HEK293 (cell line): ENCODE data around the gene ASIC3.

Experiments used
- CTCF ChIA-PET: fragments of 350-600 bp; formaldehyde crosslinking; extraction: SDS; loops from one replicate; lab custom pipeline; 2021; ENCODE audit warnings: antibody characterized with exemption; lab: Yijun Ruan, JAX
- POLR2A ChIA-PET: fragments of 300-600 bp; formaldehyde crosslinking; extraction: SDS; loops from one replicate; lab custom pipeline; 2020; ENCODE audit warnings: antibody characterized with exemption, inconsistent platforms; lab: Yijun Ruan, JAX
- H3K27ac ChIP-seq: fragments of 200-500 bp; sonication (Bioruptor generic); 2 replicates; pipeline ENCODE4 v1.5.1; 2014; ENCODE audit warnings: low read depth, low read length, control low read depth, inconsistent platforms; ENCODE audit errors: extremely low read depth
- H3K36me3 ChIP-seq, 2 experiments: fragments of 200-500 bp in 1 of 2; sonication (Bioruptor generic) in 1 of 2; 1 replicate in 1 of 2; 2 replicates in 1 of 2; pipeline ENCODE4 v1.5.1; 2014 to 2017; ENCODE audit warnings: inconsistent platforms in 2 of 2, low read length in 2 of 2; ENCODE audit not compliant: control insufficient read depth in 2 of 2, insufficient read depth in 1 of 2
- H3K4me1 ChIP-seq: fragments of 200-500 bp; sonication (Bioruptor generic); 2 replicates; pipeline ENCODE4 v1.5.1; 2014; ENCODE audit warnings: mild to moderate bottlenecking, low read length, inconsistent platforms; ENCODE audit not compliant: control insufficient read depth, insufficient read depth
- H3K4me3 ChIP-seq: 2 replicates; pipeline ENCODE4 v1.5.1; 2011; ENCODE audit warnings: low read depth, mild to moderate bottlenecking, control low read depth, low read length, moderate library complexity
- H3K9me3 ChIP-seq: fragments of 200-500 bp; sonication (Bioruptor generic); 2 replicates; pipeline ENCODE4 v1.5.1; 2014; ENCODE audit warnings: low read depth, low read length, inconsistent platforms; ENCODE audit not compliant: control insufficient read depth, insufficient read depth
- EGR2 ChIP-seq: fragments of 450-650 bp; formaldehyde crosslinking; IDR thresholded peaks from 2 replicates; pipeline ENCODE4 v1.5.1; 2016; ENCODE audit warnings: low read depth, missing biosample characterization, missing genetic modification characterization
- FEZF1 ChIP-seq: fragments of 450-650 bp; formaldehyde crosslinking; IDR thresholded peaks from 2 replicates; pipeline ENCODE4 v1.5.1; 2016; ENCODE audit warnings: missing biosample characterization, missing genetic modification characterization
- KLF10 ChIP-seq: fragments of 450-650 bp; IDR thresholded peaks from 2 replicates; pipeline ENCODE4 v1.5.1; 2018; ENCODE audit warnings: missing biosample characterization, mild to moderate bottlenecking, missing genetic modification characterization
- KLF7 ChIP-seq: fragments of 450-650 bp; formaldehyde crosslinking; IDR thresholded peaks from 2 replicates; pipeline ENCODE4 v1.5.1; 2016; ENCODE audit warnings: missing biosample characterization, missing genetic modification characterization, borderline replicate concordance
- PRDM10 ChIP-seq: fragments of 450-650 bp; formaldehyde crosslinking; IDR thresholded peaks from 2 replicates; pipeline ENCODE4 v1.5.1; 2016; ENCODE audit warnings: missing biosample characterization, missing genetic modification characterization
- ZBTB11 ChIP-seq: fragments of 450-650 bp; formaldehyde crosslinking; conservative IDR thresholded peaks from 2 replicates; pipeline ENCODE4 v1.5.1; 2016; ENCODE audit warnings: low read depth, missing biosample characterization, missing genetic modification characterization
- ZBTB17 ChIP-seq: fragments of 450-650 bp; formaldehyde crosslinking; IDR thresholded peaks from 2 replicates; pipeline ENCODE4 v1.5.1; 2016; ENCODE audit warnings: missing biosample characterization, missing genetic modification characterization
- ZIC2 ChIP-seq: fragments of 450-650 bp; formaldehyde crosslinking; IDR thresholded peaks from 2 replicates; pipeline ENCODE4 v1.5.1; 2016; ENCODE audit warnings: missing biosample characterization, missing genetic modification characterization
- ZNF223 ChIP-seq: fragments of 450-650 bp; formaldehyde crosslinking; IDR thresholded peaks from 2 replicates; pipeline ENCODE4 v1.5.1; 2016; ENCODE audit warnings: missing biosample characterization, missing genetic modification characterization
- ZNF239 ChIP-seq: fragments of 450-650 bp; formaldehyde crosslinking; IDR thresholded peaks from 2 replicates; pipeline ENCODE4 v1.5.1; 2016; ENCODE audit warnings: missing biosample characterization, missing genetic modification characterization
- ZNF362 ChIP-seq: fragments of 450-650 bp; formaldehyde crosslinking; IDR thresholded peaks from 2 replicates; pipeline ENCODE4 v1.5.1; 2016; ENCODE audit warnings: missing biosample characterization, missing genetic modification characterization
- ZNF404 ChIP-seq: fragments of 450-650 bp; formaldehyde crosslinking; IDR thresholded peaks from 2 replicates; pipeline ENCODE4 v1.5.1; 2017; ENCODE audit warnings: missing biosample characterization, missing genetic modification characterization
- ZNF423 ChIP-seq: fragments of 450-650 bp; formaldehyde crosslinking; IDR thresholded peaks from 2 replicates; pipeline ENCODE4 v1.5.1; 2016; ENCODE audit warnings: missing biosample characterization, missing genetic modification characterization
- ZNF48 ChIP-seq: fragments of 450-650 bp; formaldehyde crosslinking; IDR thresholded peaks from 2 replicates; pipeline ENCODE4 v1.5.1; 2016; ENCODE audit warnings: missing biosample characterization, missing genetic modification characterization
- ZNF510 ChIP-seq: fragments of 450-650 bp; formaldehyde crosslinking; IDR thresholded peaks from 2 replicates; pipeline ENCODE4 v1.5.1; 2018; ENCODE audit warnings: mild to moderate bottlenecking, missing genetic modification characterization, missing biosample characterization; ENCODE audit not compliant: insufficient replicate concordance
- ZNF561 ChIP-seq: fragments of 450-650 bp; IDR thresholded peaks from 2 replicates; pipeline ENCODE4 v1.5.1; 2018; ENCODE audit warnings: missing biosample characterization, missing genetic modification characterization, borderline replicate concordance
- ZNF629 ChIP-seq: fragments of 450-650 bp; formaldehyde crosslinking; IDR thresholded peaks from 2 replicates; pipeline ENCODE4 v1.5.1; 2017; ENCODE audit warnings: missing biosample characterization, missing genetic modification characterization
- ZNF670 ChIP-seq: fragments of 450-650 bp; formaldehyde crosslinking; IDR thresholded peaks from 2 replicates; pipeline ENCODE4 v1.5.1; 2016; ENCODE audit warnings: missing biosample characterization, missing genetic modification characterization, low read depth
- ZNF677 ChIP-seq: fragments of 450-650 bp; IDR thresholded peaks from 2 replicates; pipeline ENCODE4 v1.5.0; 2018; ENCODE audit warnings: missing biosample characterization, mild to moderate bottlenecking, missing genetic modification characterization, moderate library complexity
- ZSCAN30 ChIP-seq: fragments of 450-650 bp; IDR thresholded peaks from 2 replicates; pipeline ENCODE4 v1.5.1; 2018; ENCODE audit warnings: missing biosample characterization, mild to moderate bottlenecking, missing genetic modification characterization, moderate library complexity
- TF ChIP-seq, protein P1 (sequence below): fragments of 450-650 bp; formaldehyde crosslinking; IDR thresholded peaks from 2 replicates; pipeline ENCODE4 v1.5.1; 2016; ENCODE audit warnings: missing biosample characterization, missing genetic modification characterization
- TF ChIP-seq, protein P2 (sequence below): fragments of 450-650 bp; formaldehyde crosslinking; IDR thresholded peaks from 2 replicates; pipeline ENCODE4 v1.5.1; 2016; ENCODE audit warnings: missing biosample characterization, missing genetic modification characterization

The ASIC3 gene

GRCh38 chr7:151086802-151087244, 38.5 kb downstream of the ASIC3 start (continued):
- TF ChIP-seq ZIC2 (tag by site-specific recombination), result peak; percentile 39
- no peak for TF ChIP-seq ZNF239 (tag by site-specific recombination)
- TF ChIP-seq ZNF629, result peak; percentile 36; the same call in 1 of the 2 replicates
- TF ChIP-seq ZBTB17, result peak; percentile 95
- TF ChIP-seq KLF7 (tag by site-specific recombination), result 0 out of 2 replicates have a peak, but pooled peaks have one; percentile 14
- TF ChIP-seq ZNF362, result no peak

- Histone ChIP-seq H3K36me3 (peaks cover 0 to 28% of the 10 kb centered on the region in 2 experiments; a peak in 1 of 3 replicates), H3K4me1 (peaks cover 4% of the 10 kb centered on the region; the same call in 1 of the 2 replicates), H3K9me3 (no peaks in the 10 kb centered on the region), H3K4me3 (peak overlapping the region; percentile 80), H3K27ac (peak overlapping the region; percentile 82)
- ChIA-PET CTCF (interaction anchor here (0.5 to 1.5 kb wide), 9 partner anchors 20 to 1316 kb away, joined by 3 to 8 read pairs (median 3); no protein-coding TSS in a partner anchor), POLR2A (interaction anchor here (0.6 to 1.8 kb wide), 4 partner anchors 9 to 179 kb away, joined by 3 to 7 read pairs (median 4); no protein-coding TSS in a partner anchor)
- 0 out of 2 replicates have a peak, but pooled peaks have one; percentile 30 for TF ChIP-seq ZNF561 (tag by site-specific recombination)
- TF ChIP-seq, protein P1, sequence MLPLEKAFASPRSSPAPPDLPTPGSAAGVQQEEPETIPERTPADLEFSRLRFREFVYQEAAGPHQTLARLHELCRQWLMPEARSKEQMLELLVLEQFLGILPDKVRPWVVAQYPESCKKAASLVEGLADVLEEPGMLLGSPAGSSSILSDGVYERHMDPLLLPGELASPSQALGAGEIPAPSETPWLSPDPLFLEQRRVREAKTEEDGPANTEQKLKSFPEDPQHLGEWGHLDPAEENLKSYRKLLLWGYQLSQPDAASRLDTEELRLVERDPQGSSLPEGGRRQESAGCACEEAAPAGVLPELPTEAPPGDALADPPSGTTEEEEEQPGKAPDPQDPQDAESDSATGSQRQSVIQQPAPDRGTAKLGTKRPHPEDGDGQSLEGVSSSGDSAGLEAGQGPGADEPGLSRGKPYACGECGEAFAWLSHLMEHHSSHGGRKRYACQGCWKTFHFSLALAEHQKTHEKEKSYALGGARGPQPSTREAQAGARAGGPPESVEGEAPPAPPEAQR, result no peak
- 0 out of 2 replicates have a peak, but pooled peaks have one; percentile 16 for TF ChIP-seq ZSCAN30 (tag by site-specific recombination)
- no peak for TF ChIP-seq PRDM10 (tag by site-specific recombination)
- no peak for TF ChIP-seq ZNF404
- TF ChIP-seq ZNF423 (tag by site-specific recombination), result 0 out of 2 replicates have a peak, but pooled peaks have one; percentile 43
- no peak for TF ChIP-seq ZNF510 (tag by site-specific recombination)
- TF ChIP-seq, protein P2, sequence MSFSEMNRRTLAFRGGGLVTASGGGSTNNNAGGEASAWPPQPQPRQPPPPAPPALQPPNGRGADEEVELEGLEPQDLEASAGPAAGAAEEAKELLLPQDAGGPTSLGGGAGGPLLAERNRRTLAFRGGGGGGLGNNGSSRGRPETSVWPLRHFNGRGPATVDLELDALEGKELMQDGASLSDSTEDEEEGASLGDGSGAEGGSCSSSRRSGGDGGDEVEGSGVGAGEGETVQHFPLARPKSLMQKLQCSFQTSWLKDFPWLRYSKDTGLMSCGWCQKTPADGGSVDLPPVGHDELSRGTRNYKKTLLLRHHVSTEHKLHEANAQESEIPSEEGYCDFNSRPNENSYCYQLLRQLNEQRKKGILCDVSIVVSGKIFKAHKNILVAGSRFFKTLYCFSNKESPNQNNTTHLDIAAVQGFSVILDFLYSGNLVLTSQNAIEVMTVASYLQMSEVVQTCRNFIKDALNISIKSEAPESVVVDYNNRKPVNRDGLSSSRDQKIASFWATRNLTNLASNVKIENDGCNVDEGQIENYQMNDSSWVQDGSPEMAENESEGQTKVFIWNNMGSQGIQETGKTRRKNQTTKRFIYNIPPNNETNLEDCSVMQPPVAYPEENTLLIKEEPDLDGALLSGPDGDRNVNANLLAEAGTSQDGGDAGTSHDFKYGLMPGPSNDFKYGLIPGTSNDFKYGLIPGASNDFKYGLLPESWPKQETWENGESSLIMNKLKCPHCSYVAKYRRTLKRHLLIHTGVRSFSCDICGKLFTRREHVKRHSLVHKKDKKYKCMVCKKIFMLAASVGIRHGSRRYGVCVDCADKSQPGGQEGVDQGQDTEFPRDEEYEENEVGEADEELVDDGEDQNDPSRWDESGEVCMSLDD, result peak; percentile 78; the same call in 1 of the 2 replicates
- TF ChIP-seq ZNF677 (tag by site-specific recombination), result no peak
- peak; percentile 39; the same call in 1 of the 2 replicates for TF ChIP-seq EGR2
- no peak for TF ChIP-seq ZNF670 (tag by site-specific recombination)
- TF ChIP-seq KLF10 (tag by site-specific recombination), result peak; percentile 66; the same call in 1 of the 2 replicates
- no peak for TF ChIP-seq FEZF1 (tag by site-specific recombination)
- TF ChIP-seq ZBTB11 (tag by site-specific recombination), result peak; percentile 16; the same call in 1 of the 2 replicates
- TF ChIP-seq ZNF629, result no peak; the same call in 1 of the 2 replicates
- TF ChIP-seq ZNF48 (tag by site-specific recombination), result no peak
- no peak for TF ChIP-seq ZNF223
These were observed 39.1 kb downstream of the ASIC3 start for GRCh38 chr7:151087245-151088018.
